GM19467 (cell line): ENCODE data around the gene NELFB.
A peak's percentile ranks its signal among the peaks of the same experiment; 100 is the strongest.

Experiments used
- ATAC-seq: cut with Tn5 transposase; IDR thresholded peaks from one replicate; pipeline ENCODE4 v1.9.1; 2021; ENCODE audit warnings: mild to moderate bottlenecking, moderate library complexity; ENCODE audit not compliant: unreplicated experiment

The NELFB gene

DNA sequence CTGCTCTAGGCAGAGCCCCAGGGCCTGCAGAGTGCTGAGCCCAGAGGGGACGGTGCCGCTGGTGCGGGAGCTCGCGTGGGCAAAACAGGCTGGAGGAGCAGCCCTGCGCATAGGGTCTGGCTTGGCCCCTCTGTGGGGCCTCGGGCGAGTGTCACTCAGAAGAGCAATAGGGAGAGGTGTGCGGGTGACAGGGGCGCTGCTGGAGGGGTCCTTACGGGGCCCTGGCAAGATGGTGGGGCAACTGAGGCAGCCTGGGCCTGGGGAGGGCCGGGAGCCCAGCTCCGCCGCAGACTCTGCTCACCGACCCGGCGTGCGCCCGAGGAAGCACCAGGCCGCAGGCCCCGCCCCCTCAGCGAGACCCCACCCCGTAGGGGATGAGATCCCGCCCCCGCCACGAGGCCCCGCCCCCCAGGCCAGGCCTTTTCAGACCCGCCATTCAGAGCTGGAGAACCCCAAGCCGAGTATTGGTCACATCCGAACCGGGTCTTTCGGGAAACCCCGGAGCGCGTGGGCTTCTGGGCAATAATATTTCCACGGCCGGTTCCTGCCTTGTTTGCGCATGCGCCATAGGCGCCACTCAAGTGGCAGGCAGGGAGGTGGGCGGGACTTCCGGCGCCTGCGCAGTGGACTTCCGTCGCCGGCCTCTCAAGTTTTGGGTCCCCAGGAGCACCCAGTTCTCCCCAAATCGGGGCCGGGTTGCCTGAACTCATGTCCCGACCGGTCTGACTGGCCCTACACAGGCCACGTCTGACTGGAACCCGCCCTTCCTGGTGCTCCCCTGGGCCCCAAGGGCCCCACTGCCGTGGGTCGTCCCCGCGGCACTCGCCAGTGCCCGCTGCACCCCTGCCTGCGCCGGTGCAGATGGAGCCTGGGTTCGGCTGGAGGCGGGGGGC lies 31.8 kb upstream of the NELFB start:
- peak; percentile 74 for ATAC-seq

DNA sequence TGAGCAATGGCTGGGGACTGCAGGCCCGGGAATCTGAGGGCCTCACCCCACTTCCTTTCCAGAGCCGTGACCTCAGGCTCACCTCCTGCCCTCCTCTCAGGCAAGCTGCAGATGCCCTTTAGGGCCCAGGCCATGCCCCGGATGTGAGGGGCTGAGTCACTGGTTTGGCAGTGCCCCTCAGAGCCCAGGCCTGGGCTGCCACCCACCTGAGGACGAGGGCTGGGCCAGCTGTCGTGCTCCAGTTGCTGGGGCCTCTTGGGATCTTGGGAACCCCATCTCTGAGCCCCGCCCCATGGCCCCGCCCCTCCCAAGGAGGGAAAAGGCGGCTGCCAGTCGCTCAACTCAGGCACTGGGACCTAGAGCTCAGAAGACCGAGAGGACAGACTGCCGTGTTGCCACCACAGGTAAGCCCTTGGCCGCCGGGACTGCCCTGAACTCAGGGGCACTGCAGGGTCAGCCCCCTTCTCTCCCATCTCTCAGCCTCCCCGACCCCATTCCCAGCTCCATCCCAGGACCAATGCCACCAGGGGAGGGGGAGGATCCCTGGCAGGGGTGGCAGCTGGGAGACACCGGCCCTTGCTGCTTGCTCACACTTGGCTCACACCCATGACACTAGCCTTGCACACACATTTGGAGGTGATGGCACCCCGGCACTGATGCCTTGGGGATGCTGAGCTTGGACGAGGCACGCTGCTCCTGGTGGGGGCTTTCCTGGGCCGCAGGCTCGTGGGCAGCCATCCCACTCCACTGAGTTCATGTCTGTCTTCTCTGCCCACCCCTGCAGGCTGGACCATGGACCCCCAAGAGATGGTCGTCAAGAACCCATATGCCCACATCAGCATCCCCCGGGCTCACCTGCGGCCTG lies 30.1 kb upstream of the NELFB start, which contains the start of gene CYSRT1:
TSS of gene CYSRT1 (plus strand) at position 345 of the 865 bp plus-strand sequence. CDS start at position 793, 448 bp downstream.
- ATAC-seq = no peak

DNA sequence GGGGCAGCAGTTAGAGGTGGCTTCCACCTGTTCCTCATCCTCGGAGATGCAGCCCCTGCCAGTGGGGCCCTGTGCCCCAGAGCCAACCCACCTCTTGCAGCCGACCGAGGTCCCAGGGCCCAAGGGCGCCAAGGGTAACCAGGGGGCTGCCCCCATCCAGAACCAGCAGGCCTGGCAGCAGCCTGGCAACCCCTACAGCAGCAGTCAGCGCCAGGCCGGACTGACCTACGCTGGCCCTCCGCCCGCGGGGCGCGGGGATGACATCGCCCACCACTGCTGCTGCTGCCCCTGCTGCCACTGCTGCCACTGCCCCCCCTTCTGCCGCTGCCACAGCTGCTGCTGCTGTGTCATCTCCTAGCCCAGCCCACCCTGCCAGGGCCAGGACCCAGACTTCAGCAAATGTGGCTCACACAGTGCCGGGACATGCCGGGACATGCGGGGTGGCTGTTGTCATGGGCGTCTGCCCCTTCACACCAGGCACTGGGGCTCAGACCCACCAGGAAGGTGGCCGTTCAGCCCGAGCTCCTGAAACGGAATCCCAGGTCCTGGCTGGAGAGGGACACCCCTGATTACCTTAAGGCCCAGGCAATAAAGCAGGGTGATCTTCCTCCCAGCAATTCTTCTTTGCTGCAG lies 29.3 kb upstream of the NELFB start:
- ATAC-seq = no peak

DNA sequence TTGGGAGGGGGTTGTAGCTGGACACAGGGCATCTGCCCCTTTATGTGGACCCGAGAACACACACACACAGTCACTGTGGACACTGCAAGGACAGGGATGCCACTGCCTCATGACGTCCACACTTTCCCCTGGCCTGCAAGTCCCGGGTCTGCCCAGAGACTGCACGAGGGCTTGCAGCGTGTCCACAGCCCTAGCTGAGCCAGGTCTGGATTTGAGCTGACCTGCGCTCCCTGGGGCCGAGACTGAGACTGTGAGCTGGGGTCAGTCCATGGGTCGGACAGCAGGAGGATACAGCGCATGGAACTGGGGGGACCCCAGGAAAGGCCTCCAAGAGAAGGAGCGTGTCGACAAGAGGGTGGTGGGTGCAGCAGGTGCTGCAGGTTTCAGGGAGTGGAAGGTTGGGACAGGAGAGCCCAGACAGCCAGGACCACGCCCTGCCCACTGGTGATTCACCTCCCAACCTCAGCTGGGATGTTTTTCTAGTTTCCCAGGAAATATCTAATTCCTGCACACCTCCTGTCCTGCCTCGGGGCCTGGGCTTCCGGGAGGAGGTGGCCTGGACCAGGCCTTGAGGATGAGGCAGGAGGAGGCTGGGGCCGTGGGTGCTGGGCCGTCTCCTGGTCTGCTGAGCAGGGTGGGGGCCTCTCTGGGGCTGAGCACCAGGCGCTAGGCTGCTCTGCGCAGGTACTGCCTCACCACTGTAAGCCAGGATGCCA lies 28.6 kb upstream of the NELFB start:
- ATAC-seq = no peak

DNA sequence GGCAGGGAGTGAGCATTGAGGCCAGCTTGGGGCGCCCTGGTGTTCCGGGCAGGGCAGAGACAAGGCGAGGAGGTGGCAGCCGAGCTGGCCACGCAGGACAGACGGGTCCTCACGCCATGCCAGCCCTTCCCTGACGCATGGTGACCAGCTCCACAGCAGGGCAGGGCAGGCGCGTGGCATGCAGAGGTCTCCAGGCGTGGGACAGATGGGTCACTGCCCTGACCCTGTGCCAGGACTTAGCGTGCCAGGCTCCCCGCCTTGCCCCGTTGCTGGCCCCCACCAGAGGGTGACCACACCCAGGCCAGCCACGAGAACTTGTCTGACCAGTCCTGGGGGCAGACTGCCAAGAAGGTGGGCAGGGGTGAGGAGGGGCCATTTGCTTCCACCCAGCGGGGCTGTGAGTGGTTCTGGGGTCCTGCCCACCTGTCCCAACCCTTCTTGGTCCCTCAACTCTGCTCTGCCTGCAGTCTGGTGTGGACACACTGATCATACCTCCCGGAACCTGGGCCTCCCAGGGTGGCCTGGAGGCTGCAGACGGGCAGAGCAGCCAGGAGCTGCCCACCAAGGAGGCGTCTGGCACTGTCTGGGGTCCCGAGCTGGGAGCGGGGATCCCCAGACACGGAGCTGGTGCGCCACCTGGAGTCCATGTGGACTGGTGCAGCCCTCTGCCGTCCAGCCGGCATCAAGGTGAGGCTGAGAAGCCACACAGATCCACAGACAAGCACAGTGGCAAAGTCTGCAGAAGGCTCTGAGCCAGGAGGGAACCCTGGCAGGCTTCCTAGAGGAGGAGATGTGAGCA lies 27.9 kb upstream of the NELFB start, which contains the start of gene RNF224:
TSS of gene RNF224 (plus strand) at position 449 of the 799 bp plus-strand sequence. CDS start 834 bp downstream, outside the sequence.
- no peak for ATAC-seq

DNA sequence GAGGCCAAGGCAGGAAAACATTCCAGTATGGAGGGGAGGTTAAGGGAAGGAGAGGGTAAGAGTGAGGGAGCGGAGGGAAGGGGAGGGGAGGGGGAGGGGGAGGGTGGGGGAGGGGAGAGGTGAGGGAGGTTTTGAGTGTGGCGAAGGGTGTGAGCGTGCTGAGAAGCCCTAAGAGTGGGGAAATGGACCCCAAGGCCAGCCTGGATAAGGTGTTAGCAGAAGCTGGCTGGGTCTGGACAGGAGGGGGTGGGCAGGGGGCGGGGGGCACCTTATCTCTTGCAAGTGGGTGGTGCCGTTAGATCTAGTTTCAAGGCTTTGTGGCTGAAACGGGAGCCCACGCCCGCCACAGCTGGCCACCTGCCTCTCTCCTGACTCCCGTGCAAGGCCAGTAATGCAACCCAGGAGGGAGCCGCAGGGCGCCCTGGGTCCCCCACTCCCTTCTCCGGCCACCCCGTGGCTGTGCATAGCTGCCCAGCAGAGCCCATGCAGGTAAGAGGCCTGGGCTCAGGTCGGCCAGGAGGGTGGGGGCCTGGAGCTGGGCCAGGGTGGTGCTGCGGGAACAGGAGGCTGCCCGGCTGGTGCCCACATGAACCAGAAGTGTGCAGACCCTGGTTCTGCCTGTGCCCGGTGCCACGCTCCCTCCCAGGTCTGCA lies 27.1 kb upstream of the NELFB start:
- no peak for ATAC-seq

DNA sequence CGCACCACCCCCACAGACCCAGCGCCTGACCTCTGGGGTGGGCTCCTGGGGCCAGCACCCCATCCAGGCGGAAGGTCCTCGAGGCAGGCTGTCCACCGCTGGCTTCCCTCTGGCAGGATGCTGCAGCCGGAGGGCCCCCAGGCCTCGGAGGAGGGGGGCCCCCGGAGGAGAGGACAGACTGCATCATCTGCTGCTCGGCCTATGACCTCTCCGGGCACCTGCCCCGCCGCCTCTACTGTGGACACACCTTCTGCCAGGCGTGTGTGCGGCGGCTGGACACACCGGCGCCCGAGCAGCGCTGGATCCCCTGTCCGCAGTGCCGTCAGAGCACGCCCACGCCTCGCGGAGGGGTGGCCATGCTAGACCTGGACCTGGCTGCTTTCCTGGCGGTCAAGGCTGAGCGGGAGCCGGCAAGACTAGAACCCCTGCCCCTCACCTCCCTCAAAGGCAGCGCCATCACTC lies 26.6 kb upstream of the NELFB start:
- ATAC-seq = no peak

DNA sequence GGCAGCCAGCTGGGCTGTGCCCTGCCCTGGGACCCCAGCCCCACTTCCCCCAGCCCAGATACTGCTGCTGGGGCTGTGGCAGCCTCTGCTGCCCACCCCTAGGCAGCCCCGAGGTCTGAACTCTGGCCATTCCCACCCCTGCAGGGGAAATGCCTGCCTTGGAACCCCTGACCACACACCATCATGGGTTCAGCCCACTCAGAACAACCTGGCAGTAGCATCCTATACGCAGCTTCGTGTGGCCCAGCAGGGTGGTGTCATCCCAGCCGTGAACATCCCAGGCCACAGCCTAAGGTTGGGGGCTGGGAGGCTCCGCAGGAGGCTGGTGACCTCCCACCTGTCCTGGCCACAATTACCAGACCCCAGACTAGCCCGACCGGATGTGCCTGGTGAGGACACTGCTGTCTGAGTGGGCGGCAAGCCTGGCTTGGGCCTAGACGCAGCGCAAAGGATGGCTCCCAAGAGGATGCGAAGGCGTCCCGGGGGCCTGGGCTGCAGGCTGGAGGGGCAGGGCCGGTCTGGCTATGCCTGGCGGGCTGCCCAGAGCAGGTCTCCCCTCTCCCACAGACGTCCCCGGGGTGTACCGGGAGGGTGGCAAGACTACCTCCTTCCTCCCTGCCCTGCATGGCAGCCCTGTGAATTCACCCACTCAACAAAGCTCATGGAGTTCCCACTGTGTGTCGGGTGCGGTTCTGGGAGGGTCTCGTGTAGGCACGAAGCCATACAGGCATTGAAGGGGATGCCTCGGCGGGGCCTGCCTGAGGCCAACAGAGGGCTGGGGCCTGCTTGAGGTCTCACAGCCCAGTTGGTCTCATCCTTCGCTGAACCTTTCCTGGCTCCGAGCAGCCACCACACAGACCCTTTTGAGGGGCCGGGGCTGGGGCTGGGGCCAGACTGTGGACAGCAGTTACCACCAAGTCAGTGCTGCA lies 25.9 kb upstream of the NELFB start:
- no peak for ATAC-seq

DNA sequence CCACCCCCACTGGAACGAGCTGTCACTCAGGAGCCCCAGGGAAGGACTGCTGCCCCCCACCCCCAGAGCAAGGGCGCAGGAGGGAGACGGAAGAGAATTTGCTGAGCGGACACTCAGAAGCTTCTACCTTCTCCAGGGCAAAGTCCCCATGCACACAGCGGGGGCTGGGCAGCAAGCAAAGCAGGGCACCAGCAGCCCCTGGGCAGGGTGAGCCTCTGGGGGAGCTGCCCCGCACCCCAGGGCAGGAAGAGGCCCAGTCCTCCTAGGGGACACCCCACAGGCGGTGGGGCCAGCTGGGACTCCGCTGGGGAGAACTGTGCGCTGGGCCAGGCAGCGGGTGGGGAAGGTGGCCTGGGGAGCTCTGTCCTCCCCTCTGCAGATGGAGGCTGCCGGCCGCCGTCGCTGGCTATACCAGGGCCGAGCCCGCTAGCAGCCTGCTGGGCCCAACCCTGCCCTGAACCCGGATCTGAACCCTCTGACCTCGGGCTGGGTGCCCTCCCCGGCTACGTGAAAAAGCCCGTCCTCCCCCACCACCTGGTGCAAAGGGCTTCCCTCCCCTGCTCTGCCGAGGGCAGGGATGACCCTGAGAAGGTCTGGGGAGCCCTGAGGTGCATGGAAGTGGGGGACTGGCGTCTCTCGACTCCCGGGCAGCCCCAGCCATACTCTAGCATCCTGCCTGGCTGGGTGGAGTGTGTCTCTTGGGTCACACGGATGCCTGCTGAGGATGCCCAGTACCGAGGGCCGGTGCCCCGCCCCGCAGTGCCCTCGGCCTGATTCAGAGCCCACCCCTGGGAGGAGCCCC lies 25.0 kb upstream of the NELFB start:
- no peak for ATAC-seq

DNA sequence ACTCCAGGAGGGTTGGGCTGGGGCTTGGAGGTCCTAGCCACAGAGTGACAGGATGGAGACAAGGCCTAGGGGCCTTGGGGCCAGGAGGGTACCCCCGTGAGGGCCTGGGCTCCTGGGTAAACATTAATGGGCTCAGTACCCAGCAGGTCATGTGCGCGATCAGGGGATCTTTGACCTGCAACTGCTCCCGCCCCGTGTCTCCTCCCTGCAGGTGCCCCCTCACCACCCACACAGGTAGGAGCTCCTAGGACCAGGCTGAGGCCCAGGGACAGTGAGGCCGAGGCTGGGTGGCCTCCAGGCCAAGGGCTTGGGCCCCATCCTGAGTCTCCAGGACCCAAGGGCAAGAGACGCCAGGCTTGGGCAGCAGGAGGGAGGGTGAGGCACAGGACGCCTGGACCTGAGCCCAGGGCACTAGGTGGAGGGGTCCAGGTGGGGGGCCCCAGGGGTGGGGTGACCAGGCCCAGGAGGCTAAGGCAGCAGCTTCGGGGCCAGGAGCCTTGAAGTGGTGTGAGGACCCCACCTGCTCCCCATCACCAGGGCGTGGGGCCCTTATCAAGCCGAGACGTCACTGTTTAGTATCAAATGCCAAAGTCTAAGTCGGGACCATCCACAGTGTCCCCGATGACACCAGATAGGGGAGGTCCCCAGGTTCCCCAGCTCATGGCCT lies 24.3 kb upstream of the NELFB start, which contains the start of gene SLC34A3:
TSS of gene SLC34A3 (plus strand) at position 197 of the 667 bp plus-strand sequence. CDS start 802 bp downstream, outside the sequence.
- ATAC-seq = no peak

DNA sequence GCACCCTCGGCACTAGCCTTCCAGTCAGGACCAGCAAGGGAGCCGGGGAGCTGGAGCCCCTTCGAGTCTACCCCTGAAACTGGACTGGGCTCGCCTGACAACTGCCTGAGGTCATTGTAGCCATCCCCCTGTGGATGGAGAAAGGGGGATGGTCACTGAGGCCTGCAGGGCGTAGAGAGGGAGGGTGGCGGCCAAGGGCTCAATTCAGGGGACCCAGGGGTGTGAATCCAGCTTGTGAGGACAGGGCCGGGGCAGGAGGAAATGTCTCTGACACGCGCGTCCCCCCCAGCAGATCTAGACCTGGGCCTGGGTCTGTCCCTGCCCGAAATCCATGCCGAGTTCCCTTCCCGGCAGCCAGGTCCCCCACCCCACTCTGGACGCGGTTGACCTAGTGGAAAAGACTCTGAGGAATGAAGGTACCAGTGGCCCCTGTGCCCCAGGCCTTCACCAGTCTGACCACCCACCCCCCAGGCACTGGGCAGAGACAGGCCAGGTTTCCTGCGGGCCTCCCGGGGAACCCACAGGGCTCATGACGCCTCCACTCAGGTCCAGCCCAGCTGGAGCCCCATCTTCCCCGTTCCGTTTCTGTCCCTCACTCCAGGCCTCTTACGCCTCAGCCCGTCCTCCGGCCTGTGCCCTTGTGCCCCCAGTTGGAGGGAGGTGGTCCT lies 23.6 kb upstream of the NELFB start:
- ATAC-seq = no peak

DNA sequence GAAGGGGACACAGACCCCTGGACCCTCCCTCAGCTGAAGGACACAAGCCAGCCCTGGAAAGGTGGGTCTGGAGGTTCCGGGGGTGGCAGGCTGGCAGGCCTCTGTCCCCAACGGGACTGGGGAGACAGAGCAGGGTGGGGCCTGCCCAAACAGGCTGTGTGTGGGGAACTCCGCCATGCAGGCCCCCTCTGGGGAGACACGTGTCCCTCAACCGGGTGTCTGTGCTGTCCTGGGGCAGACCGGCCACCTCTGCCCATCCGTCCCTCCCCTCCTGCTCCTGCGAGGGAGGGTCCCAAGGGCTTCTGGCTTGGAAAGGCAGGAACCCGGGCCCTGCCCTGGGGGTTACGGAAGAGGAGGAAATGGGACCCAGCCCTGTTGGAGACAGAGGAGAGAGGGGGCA lies 23.0 kb upstream of the NELFB start:
- no peak for ATAC-seq

DNA sequence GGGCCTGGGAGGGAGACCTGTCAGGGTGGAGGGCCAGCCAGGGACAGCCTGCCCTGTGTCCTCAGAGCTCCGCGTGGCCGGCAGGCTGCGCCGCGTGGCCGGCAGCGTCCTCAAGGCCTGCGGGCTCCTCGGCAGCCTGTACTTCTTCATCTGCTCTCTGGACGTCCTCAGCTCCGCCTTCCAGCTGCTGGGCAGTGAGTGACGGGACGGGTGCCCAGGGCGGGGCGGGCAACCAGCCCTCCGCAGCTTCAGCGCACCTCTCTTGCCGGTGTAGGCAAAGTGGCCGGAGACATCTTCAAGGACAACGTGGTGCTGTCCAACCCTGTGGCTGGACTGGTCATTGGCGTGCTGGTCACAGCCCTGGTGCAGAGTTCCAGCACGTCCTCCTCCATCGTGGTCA lies 22.6 kb upstream of the NELFB start:
- no peak for ATAC-seq

DNA sequence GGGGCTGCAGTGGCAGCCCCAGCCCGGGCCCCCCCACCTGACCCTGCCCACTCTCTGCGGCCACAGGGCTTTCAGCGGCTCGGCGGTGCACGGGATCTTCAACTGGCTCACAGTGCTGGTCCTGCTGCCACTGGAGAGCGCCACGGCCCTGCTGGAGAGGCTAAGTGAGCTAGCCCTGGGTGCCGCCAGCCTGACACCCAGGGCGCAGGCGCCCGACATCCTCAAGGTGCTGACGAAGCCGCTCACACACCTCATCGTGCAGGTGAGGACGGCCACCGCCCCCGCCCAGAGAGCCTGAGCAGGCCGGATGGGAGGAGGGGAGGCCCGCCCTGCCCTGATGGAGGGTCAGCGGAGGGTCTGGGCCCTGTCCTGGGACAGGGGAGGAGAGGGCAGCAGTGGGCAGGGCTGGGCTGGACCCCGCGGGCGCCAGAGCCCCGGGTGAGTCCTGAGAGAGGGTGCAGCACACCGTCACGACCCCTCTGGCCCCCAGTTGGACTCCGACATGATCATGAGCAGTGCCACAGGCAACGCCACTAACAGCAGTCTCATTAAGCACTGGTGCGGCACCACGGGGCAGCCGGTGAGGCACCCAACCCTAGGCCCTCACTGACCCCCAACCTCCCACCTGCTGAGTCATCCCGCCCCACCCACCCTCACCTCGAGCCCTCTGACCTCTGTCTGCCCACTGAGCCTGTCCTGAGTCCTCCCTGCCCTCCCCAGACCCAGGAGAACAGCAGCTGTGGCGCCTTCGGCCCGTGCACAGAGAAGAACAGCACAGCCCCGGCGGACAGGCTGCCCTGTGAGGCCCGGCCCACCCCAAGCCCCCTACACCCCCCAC lies 21.8 kb upstream of the NELFB start:
- no peak for ATAC-seq

DNA sequence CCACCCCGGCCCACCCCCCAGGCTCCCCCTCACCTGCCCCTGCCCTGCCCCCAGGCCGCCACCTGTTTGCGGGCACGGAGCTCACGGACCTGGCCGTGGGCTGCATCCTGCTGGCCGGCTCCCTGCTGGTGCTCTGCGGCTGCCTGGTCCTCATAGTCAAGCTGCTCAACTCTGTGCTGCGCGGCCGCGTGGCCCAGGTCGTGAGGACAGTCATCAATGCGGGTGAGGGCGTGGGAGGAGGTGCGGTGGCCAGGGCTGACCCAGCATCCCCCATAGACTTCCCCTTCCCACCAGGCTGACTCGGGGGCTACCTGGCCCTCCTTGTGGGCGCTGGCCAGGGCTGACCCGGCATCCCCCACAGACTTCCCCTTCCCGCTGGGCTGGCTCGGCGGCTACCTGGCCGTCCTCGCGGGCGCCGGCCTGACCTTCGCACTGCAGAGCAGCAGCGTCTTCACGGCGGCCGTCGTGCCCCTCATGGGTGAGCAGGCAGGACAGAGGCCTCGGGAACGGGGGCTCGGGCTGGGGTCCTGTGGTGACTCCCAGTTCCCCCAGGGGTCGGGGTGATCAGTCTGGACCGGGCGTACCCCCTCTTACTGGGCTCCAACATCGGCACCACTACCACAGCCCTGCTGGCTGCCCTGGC lies 21.0 kb upstream of the NELFB start:
- ATAC-seq = no peak
